Natural killer cell treated with Interleukin-12 subunit alpha and Interleukin-12 subunit beta and Interleukin-15 and Interleukin-18, amount 100 ng/mL, for 72 hours (primary cell): Measurements from ENCODE around the gene TP63. TPM values are rescaled to one million over a fixed set of nuclear protein-coding genes. Genes with fewer than 3 reads are reported as not detected.

Source experiments
- ATAC-seq, 2 donors: fragments of 150-1000 bp; cut with Tn5 transposase in 1 of 2; sonication (Bioruptor Pico), chemical (Tn5 transposase) in 1 of 2; 2 replicates each; pipeline ENCODE4 v1.10.0; 2021
- DNase-seq: peaks from one replicate; pipeline ENCODE4 v3.0.0; 2022; ENCODE audit warnings: low spot score
- H3K27ac Mint-ChIP-seq, 2 donors: 1 replicate in 1 of 2; 2 replicates in 1 of 2; pipeline ENCODE4 v1.8.0; 2022; ENCODE audit warnings: mixed read lengths in 2 of 2, mild to moderate bottlenecking in 1 of 2, moderate library complexity in 1 of 2
- H3K27me3 Mint-ChIP-seq, 2 donors: 1 replicate in 1 of 2; 2 replicates in 1 of 2; pipeline ENCODE4 v1.8.0; 2022; ENCODE audit warnings: mixed read lengths in 2 of 2
- H3K36me3 Mint-ChIP-seq: one replicate; pipeline ENCODE4 v1.8.0; 2022; ENCODE audit warnings: mixed read lengths
- H3K4me1 Mint-ChIP-seq, 2 donors: 1 replicate in 1 of 2; 2 replicates in 1 of 2; pipeline ENCODE4 v1.8.0; 2022; ENCODE audit warnings: low read depth in 2 of 2, mixed read lengths in 2 of 2, mild to moderate bottlenecking in 1 of 2
- H3K4me3 Mint-ChIP-seq: one replicate; pipeline ENCODE4 v1.8.0; 2022; ENCODE audit warnings: mixed read lengths
- H3K9me3 Mint-ChIP-seq: 2 replicates; pipeline ENCODE4 v1.8.0; 2022; ENCODE audit warnings: mixed read lengths
- total RNA-seq, 2 donors: library from RNA; stranded (reverse); gene quantifications; one replicate each; pipeline ENCODE4 v1.2.3, GENCODE V29; 2022

The TP63 gene
- total RNA-seq, 2 donors from 2014 or later, result not detected

GRCh38 chr3:189927975-189928895 is 297.0 kb downstream of the TP63 start:
- Mint-ChIP-seq H3K4me3 (no peak overlapping the region), H3K9me3 (no peaks in the 10 kb centered on the region), H3K27ac (no peak overlapping the region), H3K36me3 (no peaks in the 10 kb centered on the region), H3K27me3 (no peaks in the 10 kb centered on the region), H3K4me1 (no peaks in the 10 kb centered on the region)
- ATAC-seq, result no peak
- DNase-seq, result no peak

DNA sequence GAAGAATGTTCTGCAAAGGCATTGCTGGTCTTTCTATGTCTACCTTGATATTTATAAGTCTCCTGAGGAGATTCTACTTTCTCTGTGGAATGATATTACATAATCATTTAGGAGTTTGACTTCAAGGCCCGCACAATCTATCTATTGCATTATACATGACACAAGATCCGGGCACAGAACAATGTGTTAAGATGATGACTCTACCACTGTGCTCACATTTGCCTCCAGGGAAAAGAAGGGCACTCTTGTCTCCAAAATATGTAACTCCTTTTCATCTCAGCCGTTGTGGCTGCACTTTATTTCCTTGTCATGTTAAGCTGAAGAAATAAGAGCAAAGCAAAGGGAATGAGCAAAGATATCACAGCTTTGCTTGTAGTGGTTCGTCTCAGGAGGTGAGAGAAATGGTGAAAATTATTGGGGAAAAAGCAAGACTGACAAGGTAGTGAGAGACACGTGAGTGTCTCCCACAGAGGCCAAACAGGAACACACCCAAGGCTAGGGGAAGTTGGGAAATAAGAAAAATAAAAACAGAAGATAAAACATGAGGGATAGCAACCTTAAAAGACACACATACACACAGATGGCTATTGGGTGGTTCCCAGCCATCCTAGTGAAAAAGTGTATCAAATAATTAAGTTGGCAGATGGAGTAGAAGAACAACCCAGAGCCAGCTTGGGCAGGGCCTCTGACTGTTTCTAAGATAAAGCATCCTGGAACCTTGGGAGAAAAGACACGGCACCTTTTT is 305.2 kb downstream of the TP63 start:
- no peak for ATAC-seq
- Mint-ChIP-seq H3K27ac (no peak overlapping the region), H3K4me1 (no peaks in the 10 kb centered on the region), H3K9me3 (peaks cover 3% of the 10 kb centered on the region), H3K36me3 (no peaks in the 10 kb centered on the region), H3K27me3 (no peaks in the 10 kb centered on the region), H3K4me3 (no peak overlapping the region)
- DNase-seq, result no peak

DNA sequence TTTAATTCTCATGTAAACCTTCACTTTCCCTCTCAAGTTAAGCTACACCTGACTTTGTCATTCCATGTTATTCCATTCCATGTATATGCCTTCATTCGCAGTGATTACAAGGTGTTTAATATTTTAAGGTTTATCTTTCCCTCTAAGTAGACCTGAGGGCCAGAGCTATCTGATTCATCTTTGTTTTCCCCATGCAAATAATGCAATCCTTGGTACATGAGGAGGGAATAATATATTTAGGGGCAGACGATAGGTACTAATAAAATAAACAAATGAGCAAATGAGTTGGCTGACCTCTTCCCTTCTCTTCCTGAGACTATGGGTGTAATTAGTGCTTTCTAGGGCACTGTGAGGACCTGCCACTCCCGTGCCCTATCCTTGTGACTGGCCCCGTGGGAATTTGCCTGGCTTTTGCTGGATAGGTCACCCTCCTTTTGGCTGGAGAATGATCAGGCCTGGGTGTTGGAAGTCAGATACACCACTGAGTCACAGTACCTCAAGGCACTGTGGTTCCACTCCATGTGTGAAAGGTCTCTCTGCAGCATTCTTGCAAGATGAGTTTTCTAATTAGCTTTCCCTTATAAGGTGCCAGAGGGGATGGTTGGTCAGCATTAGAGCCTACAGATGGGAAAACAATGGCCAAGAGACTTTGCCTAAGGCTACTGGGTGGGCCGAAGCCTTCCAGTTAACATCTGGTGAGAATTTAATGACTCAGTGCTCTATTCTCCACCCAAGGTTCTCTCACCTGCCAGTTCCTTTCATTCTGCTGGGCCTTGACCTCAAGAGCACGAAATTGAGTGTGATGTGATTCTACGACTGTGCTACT is 306.3 kb downstream of the TP63 start:
- H3K27me3 Mint-ChIP-seq, result no peaks in the 10 kb centered on the region
- ATAC-seq (no peak), DNase-seq (no peak)
- no peaks in the 10 kb centered on the region for H3K36me3 Mint-ChIP-seq
- no peak overlapping the region for H3K4me3 Mint-ChIP-seq
- H3K9me3 Mint-ChIP-seq, result peaks cover 3% of the 10 kb centered on the region
- no peak overlapping the region for H3K27ac Mint-ChIP-seq
- no peaks in the 10 kb centered on the region for H3K4me1 Mint-ChIP-seq

- no peak for ATAC-seq
- Mint-ChIP-seq H3K27me3 (peaks cover 2 to 3% of the 10 kb centered on the region in 2 donors), H3K36me3 (no peaks in the 10 kb centered on the region), H3K4me3 (no peak overlapping the region), H3K27ac (no peak overlapping the region), H3K9me3 (peaks cover 3% of the 10 kb centered on the region), H3K4me1 (no peaks in the 10 kb centered on the region)
- no peak for DNase-seq
Observed at GRCh38 chr3:189941125-189941524, 309.9 kb downstream of the TP63 start.

GRCh38 chr3:189941679-189942078 is 310.5 kb downstream of the TP63 start:
- Mint-ChIP-seq H3K27me3 (peaks cover 2 to 7% of the 10 kb centered on the region in 2 donors), H3K4me1 (no peaks in the 10 kb centered on the region)
- DNase-seq, result no peak

GRCh38 chr3:189942948-189943347 is 311.8 kb downstream of the TP63 start:
- ATAC-seq (no peak), DNase-seq (no peak)
- no peaks in the 10 kb centered on the region for H3K4me1 Mint-ChIP-seq
- H3K27ac Mint-ChIP-seq, result no peak overlapping the region
- peaks cover 6 to 7% of the 10 kb centered on the region in 2 donors for H3K27me3 Mint-ChIP-seq
- H3K36me3 Mint-ChIP-seq, result no peaks in the 10 kb centered on the region
- H3K9me3 Mint-ChIP-seq, result no peaks in the 10 kb centered on the region
- H3K4me3 Mint-ChIP-seq, result no peak overlapping the region

More at GRCh38 chr3:189941679-189942078, 310.5 kb downstream of the TP63 start:
- Mint-ChIP-seq H3K36me3 (no peaks in the 10 kb centered on the region), H3K9me3 (no peaks in the 10 kb centered on the region), H3K27ac (no peak overlapping the region), H3K4me3 (no peak overlapping the region)
- no peak for ATAC-seq

DNA sequence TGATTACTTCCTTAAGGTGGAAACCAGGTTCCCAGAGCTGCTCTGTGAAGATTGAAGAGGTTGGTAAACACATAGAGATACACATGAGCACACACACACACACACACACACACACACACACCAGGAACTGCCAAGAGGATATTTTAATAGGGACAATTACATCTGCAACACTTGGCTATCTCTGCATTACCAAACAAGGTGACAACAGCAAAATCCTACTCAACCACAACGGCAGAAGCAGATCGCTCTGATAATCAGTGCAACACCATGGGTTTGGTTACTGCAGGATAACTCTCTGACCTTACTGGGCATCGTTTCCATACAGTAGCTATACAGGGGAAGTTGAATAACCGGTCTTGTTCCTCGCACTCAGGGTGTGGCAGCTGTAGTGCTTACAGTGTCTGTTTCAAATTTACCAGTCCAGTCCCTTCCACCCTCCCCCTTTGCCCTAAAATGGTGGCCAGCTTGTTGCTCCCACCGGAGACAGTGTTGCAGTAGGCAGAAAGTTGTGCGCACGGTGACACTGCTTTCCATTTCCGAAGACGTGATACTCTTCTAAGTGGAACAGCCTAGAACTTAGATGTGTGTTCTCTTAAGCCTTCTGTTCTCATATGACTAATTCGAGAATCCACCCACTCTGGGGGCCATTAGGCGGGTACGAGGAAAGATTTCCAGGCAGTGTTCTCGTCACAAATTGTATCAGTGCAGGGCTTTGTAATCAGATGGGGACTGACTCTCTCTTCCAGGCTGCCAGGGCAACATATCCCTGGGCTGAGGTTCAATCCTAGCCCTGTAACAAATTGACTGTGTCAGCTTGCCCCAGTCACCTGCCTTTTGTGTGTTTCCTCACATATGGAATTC is 313.3 kb downstream of the TP63 start:
- Mint-ChIP-seq H3K9me3 (no peaks in the 10 kb centered on the region), H3K4me1 (no peaks in the 10 kb centered on the region), H3K27ac (no peak overlapping the region), H3K4me3 (no peak overlapping the region), H3K36me3 (no peaks in the 10 kb centered on the region), H3K27me3 (peaks cover 7 to 8% of the 10 kb centered on the region in 2 donors)
- DNase-seq (no peak), ATAC-seq (no peak)

DNA sequence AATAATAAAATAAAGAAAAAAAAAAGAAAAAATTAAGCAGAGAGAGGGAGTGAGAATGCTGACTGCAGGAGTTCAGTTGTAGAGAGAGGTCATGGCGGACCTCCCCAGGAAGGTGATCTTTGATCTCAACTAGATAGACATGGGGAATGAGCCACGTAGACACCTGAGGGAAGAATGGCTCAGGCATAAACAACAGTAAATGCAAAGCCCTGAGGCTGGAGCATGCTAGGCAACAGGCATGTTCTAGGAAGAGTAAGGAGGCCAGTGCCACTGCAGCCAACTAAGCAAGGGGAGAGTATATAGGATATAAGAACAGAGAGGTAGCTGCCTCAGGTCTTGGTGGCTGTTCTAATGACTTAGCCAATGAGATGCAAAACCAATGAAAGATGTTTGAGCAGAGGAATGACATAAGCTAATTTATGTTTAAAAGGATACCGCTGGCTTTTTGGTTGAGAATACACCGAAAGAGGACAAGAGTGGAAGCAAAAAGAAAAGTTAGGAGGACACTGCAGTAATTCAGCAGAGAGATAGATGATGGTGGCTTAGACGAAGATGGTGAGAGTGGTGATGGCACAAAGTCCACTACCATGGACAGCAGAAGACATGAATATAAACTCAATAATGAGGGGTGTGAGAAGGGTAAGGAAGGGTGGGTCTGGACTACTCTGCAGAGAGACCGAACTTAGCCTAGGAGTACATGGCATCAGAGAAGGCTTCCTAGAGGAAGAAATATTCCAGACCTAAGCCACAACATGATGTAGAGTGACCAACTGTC is 314.9 kb downstream of the TP63 start:
- Mint-ChIP-seq H3K4me1 (no peaks in the 10 kb centered on the region), H3K27ac (no peak overlapping the region), H3K27me3 (peaks cover 7 to 8% of the 10 kb centered on the region in 2 donors), H3K36me3 (no peaks in the 10 kb centered on the region), H3K9me3 (no peaks in the 10 kb centered on the region), H3K4me3 (no peak overlapping the region)
- ATAC-seq (no peak), DNase-seq (no peak)
